Breast epithelium (tissue), 3 donors: ENCODE results near the gene UBE2K.
"Not testable (repeated sequence)": the region's sequence is repeated elsewhere in the genome, so short reads cannot be mapped to it uniquely, and the experiment has no call there.

ENCODE experiments used
- CTCF ChIP-seq, 3 donors: fragments of 450-650 bp; IDR thresholded peaks; one replicate each; pipeline ENCODE4 v1.5.1; 2016 to 2017; ENCODE audit warnings: antibody characterized with exemption in 3 of 3, mild to moderate bottlenecking in 3 of 3, moderate library complexity in 3 of 3
- POLR2AphosphoS5 ChIP-seq, 3 donors: sonication (generic); formaldehyde crosslinking; IDR thresholded peaks; one replicate each; pipeline ENCODE4 v1.6.1; 2017; ENCODE audit warnings: antibody characterized with exemption in 3 of 3

- TF ChIP-seq CTCF, POLR2AphosphoS5 (IDR thresholded peaks at IDR 0.05): not testable (repeated sequence)
These were observed 23.3 kb downstream of the UBE2K start for GRCh38 chr4:39721273-39721672.
